Urinary bladder (tissue), 4 donors: ENCODE results near the gene COPS2. TPM values are rescaled to one million over a fixed set of nuclear protein-coding genes. Genes with fewer than 3 reads are reported as not detected.
"Not testable (repeated sequence)": the region's sequence is repeated elsewhere in the genome, so short reads cannot be mapped to it uniquely, and the experiment has no call there.

Experiments used
- DNase-seq: peaks from one replicate; pipeline ENCODE4 v3.0.0-alpha.2; 2015; ENCODE audit errors: extremely low spot score
- H3K27ac ChIP-seq: one replicate; pipeline ENCODE4 v1.5.1; 2013; ENCODE audit warnings: low read depth, mild to moderate bottlenecking, moderate library complexity
- H3K36me3 ChIP-seq: one replicate; pipeline ENCODE4 v1.6.1; 2013; ENCODE audit warnings: mild to moderate bottlenecking, moderate library complexity; ENCODE audit not compliant: insufficient read depth
- H3K4me1 ChIP-seq: one replicate; pipeline ENCODE4 v1.6.1; 2013; ENCODE audit warnings: mild to moderate bottlenecking, moderate library complexity; ENCODE audit not compliant: insufficient read depth
- H3K4me3 ChIP-seq: one replicate; pipeline ENCODE4 v1.5.1; 2013; ENCODE audit warnings: low read depth, low read length
- WGBS: extraction: QIAGEN DNeasy Blood & Tissue Kit; methylation state at CpG from one replicate; pipeline ENCODE4 v1.1.7; 2013; 5-methylcytosine and 5-hydroxymethylcytosine counted together
- polyA plus RNA-seq: library from polyadenylated mRNA; stranded (reverse); fragments of 200-250 nt; gene quantifications from one replicate; pipeline ENCODE4 v1.2.3, GENCODE V29; 2013
- small RNA-seq: library from RNA; depleted of rRNA; stranded (forward); fragments of <200 nt; gene quantifications from one replicate; pipeline ENCODE3, GENCODE V24; 2014
- total RNA-seq: library from RNA; depleted of rRNA; stranded (reverse); fragments of >200 nt; gene quantifications from one replicate; pipeline ENCODE4 v1.2.3, GENCODE V29; 2014
- donor health status: healthy with polysubstance abuse.
- donor health status: healthy.

Gene COPS2
- total and polyA plus RNA-seq, 2 donors = 59.1 to 139 TPM

DNA sequence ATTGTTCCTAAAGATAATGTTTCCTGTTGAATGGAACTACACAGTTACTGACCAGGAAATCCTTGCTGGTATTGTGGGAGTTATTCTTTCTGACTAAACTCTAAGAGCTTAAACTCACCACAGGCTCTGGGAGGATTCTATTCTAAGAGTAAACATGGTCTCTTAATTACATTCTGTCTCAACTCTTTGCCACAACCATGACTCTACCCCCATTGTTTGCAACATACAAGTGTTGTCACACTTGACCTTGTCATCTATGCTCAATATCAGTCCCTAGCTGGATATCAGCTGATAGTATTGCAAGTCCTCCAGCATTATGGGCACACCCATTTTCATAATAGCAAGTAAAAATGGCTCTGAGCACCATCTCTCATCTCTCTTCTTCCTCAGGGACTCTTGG lies 79.5 kb downstream of the COPS2 start:
- Histone ChIP-seq H3K27ac (no peak overlapping the region), H3K4me1 (no peaks in the 10 kb centered on the region), H3K4me3 (no peak overlapping the region), H3K36me3 (no peaks in the 10 kb centered on the region)
- no peak for DNase-seq

DNA sequence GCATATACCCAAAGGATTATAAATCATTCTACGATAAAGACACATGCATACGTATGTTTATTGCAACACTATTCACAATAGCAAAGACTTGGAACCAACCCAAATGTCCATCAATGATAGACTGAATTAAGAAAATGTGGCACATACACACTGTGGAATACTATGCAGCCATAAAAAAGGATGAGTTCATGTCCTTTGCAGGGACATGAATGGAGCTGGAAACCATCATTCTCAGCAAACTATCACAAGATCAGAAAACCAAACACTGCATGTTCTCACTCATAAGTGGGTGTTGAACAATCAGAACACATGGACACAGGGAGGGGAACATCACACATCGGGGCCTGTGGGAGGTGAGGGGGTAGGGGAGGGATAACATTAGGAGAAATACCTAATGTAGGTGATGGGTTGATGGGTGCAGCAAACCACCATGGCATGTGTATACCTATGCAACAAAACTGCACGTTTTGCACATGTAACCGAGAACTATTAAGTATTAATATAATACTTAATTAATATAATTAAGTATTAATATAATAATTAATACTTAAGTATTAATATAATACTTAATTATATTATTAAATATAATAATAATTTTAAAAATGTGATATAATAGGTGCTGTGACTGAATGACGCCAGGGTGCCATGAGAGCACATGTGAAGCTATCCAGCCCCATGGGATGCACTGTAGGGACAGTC lies 80.7 kb downstream of the COPS2 start:
- H3K4me1 ChIP-seq, H3K27ac ChIP-seq, H3K36me3 ChIP-seq, DNase-seq, H3K4me3 ChIP-seq: not testable (repeated sequence)
- WGBS = 79% methylated on average over 6 of the region's 6 CpGs

Small RNA genes lying within 50 kb of the gene (small RNA-seq; reads per million reads assigned to genes)
- gene MIR4716 (not detected), gene RF00019 (not detected), gene RN7SL307P (not detected)

Other genes with a start within 250 kb of the COPS2 start
- gene SHC4, start 191.7 kb downstream of the COPS2 start, total RNA-seq = 8.8 TPM
- gene SHC4, start 191.7 kb downstream of the COPS2 start, polyA plus RNA-seq = 0.68 TPM
- 94.2 TPM for gene SECISBP2L, start 109.2 kb downstream of the COPS2 start, total RNA-seq
- 20.1 TPM for gene SECISBP2L, start 109.2 kb downstream of the COPS2 start, polyA plus RNA-seq
- 49.8 TPM for gene GALK2, start 14.6 kb upstream of the COPS2 start, total RNA-seq
- gene GALK2, start 14.6 kb upstream of the COPS2 start, polyA plus RNA-seq = 22.2 TPM